Panc1 (cell line): ENCODE measurements around the gene COL4A4. TPM values are rescaled to one million over a fixed set of nuclear protein-coding genes. Genes with fewer than 3 reads are reported as not detected.

Source experiments
- ATAC-seq: fragments of 200-7000 bp; cut with Tn5 transposase; 2 replicates; pipeline ENCODE4 v1.9.1; 2020; ENCODE audit warnings: mild to moderate bottlenecking, moderate library complexity
- BruUV-seq: library from RNA; stranded (reverse); fragments of 400-500 nt; replicated peaks from 2 replicates; lab custom pipeline; 2021; lab: Mats Ljungman, UMichigan
- CTCF ChIA-PET: fragments of 300-600 bp; sonication (Branson Sonifier 250); formaldehyde crosslinking; loops from one replicate; lab custom pipeline; 2022; ENCODE audit warnings: antibody characterized with exemption; lab: Charles Lee
- POLR2A ChIA-PET: fragments of 300-600 bp; sonication (Branson Sonifier 250); formaldehyde crosslinking; loops from one replicate; lab custom pipeline; 2022; ENCODE audit warnings: antibody characterized with exemption; lab: Charles Lee
- DNase-seq: peaks from one replicate; pipeline ENCODE4 v3.0.0-alpha.2; 2010; ENCODE audit warnings: low read depth, low spot score
- H3K27ac ChIP-seq: 2 replicates; pipeline ENCODE4 v1.5.1; 2011; ENCODE audit warnings: mild to moderate bottlenecking, low read length, inconsistent platforms
- H3K27me3 ChIP-seq: fragments of 200-500 bp; sonication (Bioruptor generic); 2 replicates; pipeline ENCODE4 v1.6.0; 2014; ENCODE audit warnings: low read length, inconsistent platforms; ENCODE audit not compliant: control insufficient read depth, insufficient read depth
- H3K36me3 ChIP-seq: fragments of 200-500 bp; sonication (Bioruptor generic); 2 replicates; pipeline ENCODE4 v1.5.1; 2014; ENCODE audit warnings: inconsistent platforms, mild to moderate bottlenecking, low read length, moderate library complexity; ENCODE audit not compliant: control insufficient read depth, insufficient read depth
- H3K4me1 ChIP-seq: 2 replicates; pipeline ENCODE4 v1.5.1; 2011; ENCODE audit warnings: inconsistent platforms, mild to moderate bottlenecking, low read length, moderate library complexity; ENCODE audit not compliant: control insufficient read depth, insufficient read depth
- H3K4me3 ChIP-seq, 2 experiments: 2 replicates each; pipeline ENCODE4 v1.5.1; 2011 to 2012; ENCODE audit warnings: low read depth in 2 of 2, low read length in 2 of 2, mild to moderate bottlenecking in 2 of 2, inconsistent platforms in 1 of 2, moderate library complexity in 1 of 2
- H3K9me3 ChIP-seq: fragments of 200-500 bp; sonication (Bioruptor generic); 2 replicates; pipeline ENCODE4 v1.5.1; 2014; ENCODE audit warnings: low read depth, mild to moderate bottlenecking, inconsistent platforms, low read length, moderate library complexity; ENCODE audit not compliant: control insufficient read depth, insufficient read depth
- POLR2AphosphoS5 ChIP-seq: IDR thresholded peaks from 2 replicates; pipeline ENCODE4 v1.6.1; 2012; ENCODE audit warnings: mild to moderate bottlenecking, low read depth, low read length, moderate library complexity
- SIN3A ChIP-seq: IDR thresholded peaks from 2 replicates; pipeline ENCODE4 v1.6.1; 2012; ENCODE audit warnings: low read depth, mild to moderate bottlenecking, low read length, moderate library complexity, borderline replicate concordance; ENCODE audit not compliant: insufficient read depth
- TCF7L2 ChIP-seq: IDR thresholded peaks from 2 replicates; pipeline ENCODE4 v1.6.1; 2011; ENCODE audit warnings: mild to moderate bottlenecking, low read depth, low read length, inconsistent platforms
- in situ Hi-C: cut with HindIII; loops from 2 replicates; pipeline ENCODE4 v1.10.0; 2016; ENCODE audit warnings: low sequenced_read_pairs, low pct_unique_long_range_greater_than_20kb
- intact Hi-C: fragments of 100-400 bp; cut with micrococcal nuclease; formaldehyde crosslinking; loops from one replicate; pipeline ENCODE4 v1.10.0; 2022; ENCODE audit not compliant: unreplicated experiment
- total RNA-seq: library from RNA; stranded (reverse); gene quantifications from one replicate; pipeline ENCODE4 v1.2.1, GENCODE V29; 2021; ENCODE audit not compliant: unreplicated experiment
- TF ChIP-seq, protein P1 (sequence below): fragments of 450-650 bp; IDR thresholded peaks from 2 replicates; pipeline ENCODE4 v1.5.1; 2017; ENCODE audit warnings: mild to moderate bottlenecking
- TF ChIP-seq, protein P2 (sequence below), 2 experiments: IDR thresholded peaks; 2 replicates each; pipeline ENCODE4 v1.6.1; 2011 to 2012; ENCODE audit warnings: low read depth in 2 of 2, control low read depth in 1 of 2, low read length in 1 of 2, mild to moderate bottlenecking in 1 of 2, moderate library complexity in 1 of 2; ENCODE audit not compliant: insufficient read depth in 1 of 2

COL4A4 gene
- total RNA-seq, 1 experiment from 2014 or later: 0.13 TPM

DNA sequence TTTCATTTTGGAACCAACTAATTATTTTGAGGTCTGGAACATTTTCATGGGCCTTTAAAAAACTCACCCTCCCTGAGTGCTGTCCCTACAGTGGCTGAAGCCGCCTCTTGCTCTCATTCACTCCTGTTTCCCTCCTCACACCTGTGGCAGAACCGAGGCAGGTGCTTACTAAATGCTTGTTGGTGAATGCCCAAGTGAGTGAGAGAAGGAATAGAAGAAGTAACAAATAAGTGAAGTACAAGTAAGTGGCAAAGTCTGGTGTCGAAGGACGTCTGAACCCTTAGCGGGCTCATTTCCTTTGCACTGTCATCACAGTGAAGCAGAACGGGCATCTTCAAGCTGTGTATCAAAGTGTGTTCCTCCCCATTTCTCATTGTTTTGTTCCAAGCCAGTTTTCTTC, 192.9 kb downstream of the COL4A4 start:
- Histone ChIP-seq H3K4me3 (no peak overlapping the region), H3K9me3 (no peaks in the 10 kb centered on the region), H3K4me1 (no peaks in the 10 kb centered on the region), H3K27ac (no peak overlapping the region), H3K27me3 (no peaks in the 10 kb centered on the region), H3K36me3 (no peaks in the 10 kb centered on the region)
- no peak for DNase-seq
- TF ChIP-seq, protein P1, sequence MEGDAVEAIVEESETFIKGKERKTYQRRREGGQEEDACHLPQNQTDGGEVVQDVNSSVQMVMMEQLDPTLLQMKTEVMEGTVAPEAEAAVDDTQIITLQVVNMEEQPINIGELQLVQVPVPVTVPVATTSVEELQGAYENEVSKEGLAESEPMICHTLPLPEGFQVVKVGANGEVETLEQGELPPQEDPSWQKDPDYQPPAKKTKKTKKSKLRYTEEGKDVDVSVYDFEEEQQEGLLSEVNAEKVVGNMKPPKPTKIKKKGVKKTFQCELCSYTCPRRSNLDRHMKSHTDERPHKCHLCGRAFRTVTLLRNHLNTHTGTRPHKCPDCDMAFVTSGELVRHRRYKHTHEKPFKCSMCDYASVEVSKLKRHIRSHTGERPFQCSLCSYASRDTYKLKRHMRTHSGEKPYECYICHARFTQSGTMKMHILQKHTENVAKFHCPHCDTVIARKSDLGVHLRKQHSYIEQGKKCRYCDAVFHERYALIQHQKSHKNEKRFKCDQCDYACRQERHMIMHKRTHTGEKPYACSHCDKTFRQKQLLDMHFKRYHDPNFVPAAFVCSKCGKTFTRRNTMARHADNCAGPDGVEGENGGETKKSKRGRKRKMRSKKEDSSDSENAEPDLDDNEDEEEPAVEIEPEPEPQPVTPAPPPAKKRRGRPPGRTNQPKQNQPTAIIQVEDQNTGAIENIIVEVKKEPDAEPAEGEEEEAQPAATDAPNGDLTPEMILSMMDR: no peak
- TF ChIP-seq, protein P2, sequence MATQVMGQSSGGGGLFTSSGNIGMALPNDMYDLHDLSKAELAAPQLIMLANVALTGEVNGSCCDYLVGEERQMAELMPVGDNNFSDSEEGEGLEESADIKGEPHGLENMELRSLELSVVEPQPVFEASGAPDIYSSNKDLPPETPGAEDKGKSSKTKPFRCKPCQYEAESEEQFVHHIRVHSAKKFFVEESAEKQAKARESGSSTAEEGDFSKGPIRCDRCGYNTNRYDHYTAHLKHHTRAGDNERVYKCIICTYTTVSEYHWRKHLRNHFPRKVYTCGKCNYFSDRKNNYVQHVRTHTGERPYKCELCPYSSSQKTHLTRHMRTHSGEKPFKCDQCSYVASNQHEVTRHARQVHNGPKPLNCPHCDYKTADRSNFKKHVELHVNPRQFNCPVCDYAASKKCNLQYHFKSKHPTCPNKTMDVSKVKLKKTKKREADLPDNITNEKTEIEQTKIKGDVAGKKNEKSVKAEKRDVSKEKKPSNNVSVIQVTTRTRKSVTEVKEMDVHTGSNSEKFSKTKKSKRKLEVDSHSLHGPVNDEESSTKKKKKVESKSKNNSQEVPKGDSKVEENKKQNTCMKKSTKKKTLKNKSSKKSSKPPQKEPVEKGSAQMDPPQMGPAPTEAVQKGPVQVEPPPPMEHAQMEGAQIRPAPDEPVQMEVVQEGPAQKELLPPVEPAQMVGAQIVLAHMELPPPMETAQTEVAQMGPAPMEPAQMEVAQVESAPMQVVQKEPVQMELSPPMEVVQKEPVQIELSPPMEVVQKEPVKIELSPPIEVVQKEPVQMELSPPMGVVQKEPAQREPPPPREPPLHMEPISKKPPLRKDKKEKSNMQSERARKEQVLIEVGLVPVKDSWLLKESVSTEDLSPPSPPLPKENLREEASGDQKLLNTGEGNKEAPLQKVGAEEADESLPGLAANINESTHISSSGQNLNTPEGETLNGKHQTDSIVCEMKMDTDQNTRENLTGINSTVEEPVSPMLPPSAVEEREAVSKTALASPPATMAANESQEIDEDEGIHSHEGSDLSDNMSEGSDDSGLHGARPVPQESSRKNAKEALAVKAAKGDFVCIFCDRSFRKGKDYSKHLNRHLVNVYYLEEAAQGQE (IDR thresholded peaks at IDR 0.05; ENCODE audit: insufficient read depth in 1 of 2, low read depth in 2 of 2, low read length in 1 of 2): no peak
- no peak for TF ChIP-seq TCF7L2
- TF ChIP-seq POLR2AphosphoS5: no peak
- no peak for TF ChIP-seq SIN3A
- BruUV-seq: no TSS peak
- ChIA-PET CTCF (no interaction called here), POLR2A (no interaction called here)
- no peak for ATAC-seq
- intact Hi-C loops: no loop called here
- in situ Hi-C loops: no loop called here

DNA sequence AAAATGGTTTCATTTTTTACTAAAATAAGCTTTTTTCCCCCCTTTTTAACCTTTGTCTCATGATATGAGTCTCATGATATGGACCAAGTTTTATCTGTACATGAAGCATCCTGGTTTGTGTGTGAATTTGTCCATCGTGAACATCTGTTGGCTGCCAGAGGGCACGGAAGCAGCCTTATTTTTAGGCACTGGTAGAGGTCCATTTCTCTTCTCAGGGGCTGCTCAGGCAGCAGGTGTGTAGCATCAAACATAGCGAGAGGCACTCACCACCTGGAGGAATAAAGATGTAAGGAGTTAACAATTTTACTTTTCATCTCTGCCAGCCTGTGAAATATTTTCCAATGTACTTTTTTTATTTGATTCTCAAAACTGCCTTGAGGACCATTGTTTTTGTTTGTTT, 193.6 kb downstream of the COL4A4 start:
- BruUV-seq: no TSS peak
- H3K9me3 ChIP-seq: no peaks in the 10 kb centered on the region
- CTCF ChIA-PET: no interaction called here
- intact Hi-C loops: no loop called here
- no peaks in the 10 kb centered on the region for H3K27me3 ChIP-seq
- in situ Hi-C loops: no loop called here
- POLR2A ChIA-PET: no interaction called here
- H3K27ac ChIP-seq: no peak overlapping the region
- no peaks in the 10 kb centered on the region for H3K4me1 ChIP-seq
- ATAC-seq: no peak
- no peaks in the 10 kb centered on the region for H3K36me3 ChIP-seq
- H3K4me3 ChIP-seq: no peak overlapping the region
- DNase-seq: no peak
- TF ChIP-seq, protein P2 (IDR thresholded peaks at IDR 0.05; ENCODE audit: insufficient read depth in 1 of 2, low read depth in 2 of 2, low read length in 1 of 2): no peak
- TF ChIP-seq TCF7L2: no peak
- TF ChIP-seq, protein P1: no peak
- TF ChIP-seq POLR2AphosphoS5: no peak
- TF ChIP-seq SIN3A: no peak
